Neural progenitor cell (in vitro differentiated cells): Measurements from ENCODE around the gene KMT5C. TPM values are rescaled to one million over a fixed set of nuclear protein-coding genes. Genes with fewer than 3 reads are reported as not detected.

Experiments
- DNase-seq: peaks from one replicate; pipeline ENCODE4 v3.0.0-alpha.2; 2016; ENCODE audit warnings: low spot score
- H2AFZ ChIP-seq: fragments of 200-600 bp; sonication (generic); replicated peaks from 2 replicates; pipeline ENCODE4 v1.6.1; 2016; ENCODE audit warnings: antibody characterized with exemption
- H3F3A ChIP-seq: fragments of 200-600 bp; sonication (generic); 2 replicates; pipeline ENCODE4 v1.6.1; 2016; ENCODE audit warnings: antibody characterized with exemption, low read depth
- H3K27ac ChIP-seq: fragments of 200-600 bp; sonication (generic); 2 replicates; pipeline ENCODE4 v1.5.1; 2016; ENCODE audit warnings: mild to moderate bottlenecking
- H3K27me3 ChIP-seq: fragments of 200-600 bp; sonication (generic); 2 replicates; pipeline ENCODE4 v1.6.1; 2016; ENCODE audit warnings: mild to moderate bottlenecking, moderate library complexity
- H3K36me3 ChIP-seq: fragments of 200-600 bp; sonication (generic); 2 replicates; pipeline ENCODE4 v1.5.1; 2016
- H3K4me1 ChIP-seq: fragments of 200-600 bp; sonication (generic); 2 replicates; pipeline ENCODE4 v1.6.1; 2016; ENCODE audit warnings: mixed run types
- H3K4me2 ChIP-seq: fragments of 200-600 bp; sonication (generic); 2 replicates; pipeline ENCODE4 v1.6.1; 2016
- H3K4me3 ChIP-seq: fragments of 200-600 bp; sonication (generic); 2 replicates; pipeline ENCODE4 v1.5.1; 2016
- H3K79me2 ChIP-seq: fragments of 200-600 bp; sonication (generic); 2 replicates; pipeline ENCODE4 v1.6.1; 2016; ENCODE audit warnings: low read depth
- H3K9ac ChIP-seq: fragments of 200-600 bp; sonication (generic); 2 replicates; pipeline ENCODE4 v1.6.1; 2016
- H3K9me3 ChIP-seq: fragments of 200-600 bp; sonication (generic); 2 replicates; pipeline ENCODE4 v1.5.1; 2016; ENCODE audit warnings: low read depth
- H4K20me1 ChIP-seq: fragments of 200-600 bp; sonication (generic); 2 replicates; pipeline ENCODE4 v1.6.1; 2016; ENCODE audit warnings: low read depth
- H3K27ac Mint-ChIP-seq: 3 replicates; pipeline ENCODE4 v1.8.0; 2021; ENCODE audit warnings: mixed read lengths
- H3K27me3 Mint-ChIP-seq: 2 replicates; pipeline ENCODE4 v1.8.0; 2022; ENCODE audit warnings: low read depth, mild to moderate bottlenecking, inconsistent platforms, moderate library complexity, mixed read lengths; ENCODE audit not compliant: insufficient read depth
- H3K36me3 Mint-ChIP-seq: 3 replicates; pipeline ENCODE4 v1.8.0; 2021; ENCODE audit warnings: mixed read lengths
- H3K4me1 Mint-ChIP-seq: 3 replicates; pipeline ENCODE4 v1.8.0; 2021; ENCODE audit warnings: mixed read lengths
- H3K4me3 Mint-ChIP-seq: 3 replicates; pipeline ENCODE4 v1.8.0; 2021; ENCODE audit warnings: mild to moderate bottlenecking, moderate library complexity, mixed read lengths
- H3K9me3 Mint-ChIP-seq: 3 replicates; pipeline ENCODE4 v1.8.0; 2020; ENCODE audit warnings: mixed read lengths
- EZH2 ChIP-seq: fragments of 200-600 bp; sonication (generic); IDR thresholded peaks from 2 replicates; pipeline ENCODE4 v1.6.1; 2017; ENCODE audit warnings: antibody characterized with exemption, mild to moderate bottlenecking, moderate library complexity
- EZH2phosphoT487 ChIP-seq: fragments of 200-600 bp; sonication (generic); IDR thresholded peaks from 2 replicates; pipeline ENCODE4 v1.6.1; 2017; ENCODE audit warnings: antibody characterized with exemption
- total RNA-seq: library from RNA; depleted of rRNA; stranded (reverse); fragments of >200 nt; gene quantifications from 2 replicates; pipeline ENCODE4 v1.2.3, GENCODE V29; 2015; ENCODE audit warnings: low replicate concordance
- TF ChIP-seq, protein P1 (sequence below): fragments of 200-600 bp; sonication (generic); IDR thresholded peaks from 2 replicates; pipeline ENCODE4 v1.5.1; 2017; ENCODE audit warnings: antibody characterized with exemption, mild to moderate bottlenecking

The KMT5C gene
- total RNA-seq, 1 donor from 2014 or later: 21.1 TPM

DNA sequence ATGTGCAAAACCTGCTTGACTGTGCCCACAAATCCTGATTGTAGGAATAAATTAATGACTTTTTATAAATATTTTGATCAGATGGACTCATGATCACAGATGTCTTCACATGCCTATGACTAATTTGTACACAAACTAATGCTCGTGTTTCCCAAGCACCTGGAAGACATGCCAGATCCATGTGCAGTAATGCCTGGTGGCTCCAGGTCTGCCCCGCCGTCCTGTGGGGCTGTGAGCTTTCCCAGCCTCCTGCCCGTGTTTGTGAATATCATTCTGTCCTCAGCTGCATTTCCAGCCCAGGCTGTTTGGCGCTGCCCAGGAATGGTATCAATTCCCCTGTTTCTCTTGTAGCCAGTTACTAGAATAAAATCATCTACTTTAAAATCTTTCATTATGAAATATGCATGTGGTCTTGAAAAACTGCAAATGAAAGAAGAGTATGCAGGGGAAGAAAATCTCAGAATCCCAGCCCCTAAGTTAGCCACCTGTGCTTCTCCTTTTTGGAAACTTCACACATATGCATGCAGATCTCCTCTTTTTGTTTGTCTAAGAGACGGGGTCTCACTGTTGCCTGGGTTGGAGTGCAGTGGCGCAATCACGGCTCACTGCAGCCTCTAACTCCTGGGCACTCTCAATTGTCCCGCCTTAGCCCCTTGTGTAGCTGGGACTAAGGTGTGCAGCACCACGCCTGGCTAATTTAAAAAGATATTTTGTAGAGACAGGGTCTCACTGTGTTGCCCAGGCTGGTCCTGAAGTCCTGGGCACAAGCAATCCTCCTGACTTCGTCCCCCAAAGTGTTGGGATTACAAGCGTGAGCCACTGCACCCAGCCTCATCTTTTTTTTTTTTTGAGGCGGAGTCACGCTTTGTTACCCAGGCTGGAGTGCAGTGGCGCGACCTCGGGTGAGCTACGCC, 52.3 kb downstream of the KMT5C start:
- Histone ChIP-seq H3K4me1 (peaks cover 24% of the 10 kb centered on the region), H3K27ac (no peak overlapping the region), H3K4me3 (no peak overlapping the region), H3K9me3 (no peaks in the 10 kb centered on the region), H3K79me2 (peaks cover 21% of the 10 kb centered on the region), H3K36me3 (no peaks in the 10 kb centered on the region), H2AFZ (no peak overlapping the region), H3F3A (peaks cover 57% of the 10 kb centered on the region), H3K4me2 (peak overlapping the region; percentile 45), H4K20me1 (peaks cover 63% of the 10 kb centered on the region), H3K9ac (no peak overlapping the region), H3K27me3 (no peaks in the 10 kb centered on the region)
- no peak overlapping the region for H3K4me3 Mint-ChIP-seq
- H3K27me3 Mint-ChIP-seq: peaks cover 2% of the 10 kb centered on the region
- peaks cover 37% of the 10 kb centered on the region for H3K4me1 Mint-ChIP-seq
- H3K36me3 Mint-ChIP-seq: peaks cover 10% of the 10 kb centered on the region
- H3K9me3 Mint-ChIP-seq: no peaks in the 10 kb centered on the region
- no peak for DNase-seq
- H3K27ac Mint-ChIP-seq: no peak overlapping the region
- TF ChIP-seq EZH2 (no peak), EZH2phosphoT487 (no peak)
- TF ChIP-seq, protein P1, sequence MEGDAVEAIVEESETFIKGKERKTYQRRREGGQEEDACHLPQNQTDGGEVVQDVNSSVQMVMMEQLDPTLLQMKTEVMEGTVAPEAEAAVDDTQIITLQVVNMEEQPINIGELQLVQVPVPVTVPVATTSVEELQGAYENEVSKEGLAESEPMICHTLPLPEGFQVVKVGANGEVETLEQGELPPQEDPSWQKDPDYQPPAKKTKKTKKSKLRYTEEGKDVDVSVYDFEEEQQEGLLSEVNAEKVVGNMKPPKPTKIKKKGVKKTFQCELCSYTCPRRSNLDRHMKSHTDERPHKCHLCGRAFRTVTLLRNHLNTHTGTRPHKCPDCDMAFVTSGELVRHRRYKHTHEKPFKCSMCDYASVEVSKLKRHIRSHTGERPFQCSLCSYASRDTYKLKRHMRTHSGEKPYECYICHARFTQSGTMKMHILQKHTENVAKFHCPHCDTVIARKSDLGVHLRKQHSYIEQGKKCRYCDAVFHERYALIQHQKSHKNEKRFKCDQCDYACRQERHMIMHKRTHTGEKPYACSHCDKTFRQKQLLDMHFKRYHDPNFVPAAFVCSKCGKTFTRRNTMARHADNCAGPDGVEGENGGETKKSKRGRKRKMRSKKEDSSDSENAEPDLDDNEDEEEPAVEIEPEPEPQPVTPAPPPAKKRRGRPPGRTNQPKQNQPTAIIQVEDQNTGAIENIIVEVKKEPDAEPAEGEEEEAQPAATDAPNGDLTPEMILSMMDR: no peak

DNA sequence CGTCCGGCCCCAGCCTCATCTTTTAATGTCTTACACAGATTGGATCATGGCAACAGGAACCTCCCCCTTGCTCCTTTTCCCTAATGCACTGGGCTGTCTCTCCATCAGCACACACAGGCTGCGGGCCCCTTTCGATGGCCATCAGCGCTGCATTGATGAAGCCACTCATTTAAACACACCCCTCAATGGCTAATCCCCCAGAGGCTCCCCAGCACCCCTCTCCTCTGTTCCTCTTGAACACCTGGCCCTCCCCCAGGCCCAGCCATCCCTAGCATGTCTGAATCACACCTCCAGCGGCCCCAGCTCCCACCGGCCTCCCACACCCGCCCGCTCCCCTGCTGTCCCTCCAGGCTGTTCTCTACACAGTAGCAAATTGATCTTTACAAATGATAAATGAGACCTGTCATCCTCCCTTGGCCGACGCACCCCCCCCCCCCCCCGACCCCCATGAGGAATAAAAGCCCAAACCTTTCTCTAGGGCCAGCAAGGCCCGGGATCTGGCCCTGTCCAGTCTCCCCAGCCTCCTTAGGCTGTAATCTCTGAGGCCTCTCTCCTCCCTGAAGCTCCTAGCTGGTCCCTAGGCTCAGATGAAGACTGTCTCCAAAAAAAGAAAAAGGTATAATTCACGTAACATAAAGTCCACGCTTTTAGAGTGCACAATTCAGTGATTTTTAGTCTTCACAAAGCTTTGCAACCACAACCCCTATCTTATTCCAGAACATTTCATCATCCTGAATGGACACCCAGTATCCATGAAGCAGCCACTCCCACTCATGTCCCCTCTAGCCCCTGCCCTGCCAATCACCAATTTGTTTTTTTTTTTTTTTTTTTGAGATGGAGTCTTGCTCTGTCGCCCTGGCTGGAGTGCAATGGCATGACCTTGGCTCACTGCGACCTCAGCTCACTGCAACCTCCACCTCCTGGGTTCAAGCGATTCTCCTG, 53.4 kb downstream of the KMT5C start:
- no peak overlapping the region for H3K4me3 Mint-ChIP-seq
- DNase-seq: peak; percentile 48
- Histone ChIP-seq H3K27me3 (no peaks in the 10 kb centered on the region), H2AFZ (no peak overlapping the region), H3F3A (peaks cover 47% of the 10 kb centered on the region), H3K27ac (no peak overlapping the region), H4K20me1 (peaks cover 52% of the 10 kb centered on the region), H3K4me3 (no peak overlapping the region), H3K9me3 (no peaks in the 10 kb centered on the region), H3K4me2 (peak overlapping the region; percentile 45), H3K4me1 (peaks cover 14% of the 10 kb centered on the region), H3K36me3 (no peaks in the 10 kb centered on the region), H3K79me2 (peaks cover 9% of the 10 kb centered on the region), H3K9ac (no peak overlapping the region)
- peaks cover 3% of the 10 kb centered on the region for H3K27me3 Mint-ChIP-seq
- no peaks in the 10 kb centered on the region for H3K9me3 Mint-ChIP-seq
- peaks cover 29% of the 10 kb centered on the region for H3K4me1 Mint-ChIP-seq
- TF ChIP-seq EZH2phosphoT487 (no peak), EZH2 (no peak)
- TF ChIP-seq, protein P1: no peak
- no peak overlapping the region for H3K27ac Mint-ChIP-seq
- H3K36me3 Mint-ChIP-seq: peaks cover 10% of the 10 kb centered on the region

Other genes with a start within 250 kb of the KMT5C start
- gene PPP1R12C, start 222.2 kb upstream of the KMT5C start, total RNA-seq: 21.8 and 62.7 TPM in 2 replicates
- gene TNNT1, start 190.7 kb upstream of the KMT5C start, total RNA-seq: 74.1 and 121 TPM in 2 replicates
- 22.2 and 41.0 TPM in 2 replicates for gene TNNI3, start 182.1 kb upstream of the KMT5C start, total RNA-seq
- 9.1 and 12.0 TPM in 2 replicates for gene DNAAF3, start 173.3 kb upstream of the KMT5C start, total RNA-seq
- 0.22 TPM in 1 of 2 replicates, not detected in the other for gene SYT5, start 159.6 kb upstream of the KMT5C start, total RNA-seq
- not detected in 2 replicates for gene PTPRH, start 130.4 kb upstream of the KMT5C start, total RNA-seq
- gene TMEM86B, start 111.1 kb upstream of the KMT5C start, total RNA-seq: 1.4 and 3.3 TPM in 2 replicates
- gene PPP6R1, start 80.9 kb upstream of the KMT5C start, total RNA-seq: 13.1 and 40.4 TPM in 2 replicates
- gene HSPBP1, start 59.8 kb upstream of the KMT5C start, total RNA-seq: 15.0 and 43.1 TPM in 2 replicates
- gene BRSK1, start 55.9 kb upstream of the KMT5C start, total RNA-seq: 24.1 and 43.1 TPM in 2 replicates
- 0.62 TPM in 1 of 2 replicates, not detected in the other for gene TMEM150B, start 14.5 kb upstream of the KMT5C start, total RNA-seq
- gene COX6B2, start 14.8 kb downstream of the KMT5C start, total RNA-seq: 0.77 TPM in 1 of 2 replicates, not detected in the other
- 0.09 TPM in 1 of 2 replicates, not detected in the other for gene GARIN5B, start 23.4 kb downstream of the KMT5C start, total RNA-seq
- gene IL11, start 30.6 kb downstream of the KMT5C start, total RNA-seq: 0.06 and 0.62 TPM in 2 replicates
- gene TMEM190, start 37.0 kb downstream of the KMT5C start, total RNA-seq: not detected in 2 replicates
- 0.15 TPM in 1 of 2 replicates, not detected in the other for gene TMEM238, start 44.4 kb downstream of the KMT5C start, total RNA-seq
- 1,017 and 1,124 TPM in 2 replicates for gene RPL28, start 46.1 kb downstream of the KMT5C start, total RNA-seq
- 118 and 159 TPM in 2 replicates for gene UBE2S, start 67.9 kb downstream of the KMT5C start, total RNA-seq
- gene SHISA7, start 103.4 kb downstream of the KMT5C start, total RNA-seq: 0.09 and 0.21 TPM in 2 replicates
- gene ISOC2, start 121.8 kb downstream of the KMT5C start, total RNA-seq: 14.8 and 34.4 TPM in 2 replicates
- gene C19orf85, start 124.9 kb downstream of the KMT5C start, total RNA-seq: not detected in 2 replicates
- 5.0 TPM in 1 of 2 replicates, not detected in the other for gene ZNF628, start 136.7 kb downstream of the KMT5C start, total RNA-seq
- 16.2 and 49.2 TPM in 2 replicates for gene NAT14, start 145.3 kb downstream of the KMT5C start, total RNA-seq
- gene SSC5D, start 148.6 kb downstream of the KMT5C start, total RNA-seq: 0.56 TPM in 1 of 2 replicates, not detected in the other
- 6.2 TPM in 1 of 2 replicates, not detected in the other for gene SBK2, start 197.3 kb downstream of the KMT5C start, total RNA-seq
- 3.3 and 15.1 TPM in 2 replicates for gene SBK3, start 205.7 kb downstream of the KMT5C start, total RNA-seq
- gene ZNF579, start 241.0 kb downstream of the KMT5C start, total RNA-seq: 2.1 and 15.2 TPM in 2 replicates